NCI-H2107 treated with DMSO at 0.1 percent for 48 hours (cell line): ENCODE data around the gene ZDHHC14.
"Not testable (repeated sequence)": the region's sequence is repeated elsewhere in the genome, so short reads cannot be mapped to it uniquely, and the experiment has no call there.

Source experiments
- DNase-seq: peaks from one replicate; lab custom pipeline; 2025; ENCODE audit not compliant: unreplicated experiment; lab: John Stamatoyannopoulos, UW

ZDHHC14 gene

GRCh38 chr6:157380779-157381561, at the start of gene ZDHHC14:
Gene ZDHHC14, plus strand, starts transcription at chr6:157381190.
- DNase-seq, result peak; percentile 47

GRCh38 chr6:157332813-157333212, 48.2 kb upstream of the ZDHHC14 start:
- no peak for DNase-seq

- no peak for DNase-seq
Measured at GRCh38 chr6:157333537-157333936, 47.5 kb upstream of the ZDHHC14 start.

GRCh38 chr6:157333956-157334355, 47.0 kb upstream of the ZDHHC14 start:
- no peak for DNase-seq

GRCh38 chr6:157335829-157336228, 45.2 kb upstream of the ZDHHC14 start:
- DNase-seq, result no peak

- DNase-seq, result not testable (repeated sequence)
Measured at GRCh38 chr6:157337276-157337675, 43.7 kb upstream of the ZDHHC14 start.

GRCh38 chr6:157337751-157338150, 43.2 kb upstream of the ZDHHC14 start:
- no peak for DNase-seq

GRCh38 chr6:157339432-157339831, 41.6 kb upstream of the ZDHHC14 start:
- DNase-seq, result no peak

GRCh38 chr6:157343732-157344131, 37.3 kb upstream of the ZDHHC14 start:
- DNase-seq, result no peak

- no peak for DNase-seq
Measured at GRCh38 chr6:157346373-157346772, 34.6 kb upstream of the ZDHHC14 start.

GRCh38 chr6:157358287-157358686, 22.7 kb upstream of the ZDHHC14 start:
- DNase-seq, result no peak

GRCh38 chr6:157361886-157362285, 19.1 kb upstream of the ZDHHC14 start:
- no peak for DNase-seq

- no peak for DNase-seq
Measured at GRCh38 chr6:157364705-157365104, 16.3 kb upstream of the ZDHHC14 start.

GRCh38 chr6:157366648-157367047, 14.3 kb upstream of the ZDHHC14 start:
- DNase-seq, result no peak

GRCh38 chr6:157368359-157369049, 12.5 kb upstream of the ZDHHC14 start:
- DNase-seq, result no peak

- DNase-seq, result no peak
Measured at GRCh38 chr6:157370755-157371154, 10.2 kb upstream of the ZDHHC14 start.

- DNase-seq, result no peak
Measured at GRCh38 chr6:157372501-157373280, 8.3 kb upstream of the ZDHHC14 start.

GRCh38 chr6:157374889-157375443, 6.0 kb upstream of the ZDHHC14 start:
- DNase-seq, result no peak

- no peak for DNase-seq
Measured at GRCh38 chr6:157376241-157376640, 4.7 kb upstream of the ZDHHC14 start.

GRCh38 chr6:157376706-157377230, 4.2 kb upstream of the ZDHHC14 start:
- DNase-seq, result no peak
